ENCODE measurements around the gene RBMS1. TPM values are rescaled to one million over a fixed set of nuclear protein-coding genes. Genes with fewer than 3 reads are reported as not detected.
A peak's percentile ranks its signal among the peaks of the same experiment; 100 is the strongest.

Gene RBMS1
- total RNA-seq, 1 donor from 2014 or later: 67.5 TPM

DNA sequence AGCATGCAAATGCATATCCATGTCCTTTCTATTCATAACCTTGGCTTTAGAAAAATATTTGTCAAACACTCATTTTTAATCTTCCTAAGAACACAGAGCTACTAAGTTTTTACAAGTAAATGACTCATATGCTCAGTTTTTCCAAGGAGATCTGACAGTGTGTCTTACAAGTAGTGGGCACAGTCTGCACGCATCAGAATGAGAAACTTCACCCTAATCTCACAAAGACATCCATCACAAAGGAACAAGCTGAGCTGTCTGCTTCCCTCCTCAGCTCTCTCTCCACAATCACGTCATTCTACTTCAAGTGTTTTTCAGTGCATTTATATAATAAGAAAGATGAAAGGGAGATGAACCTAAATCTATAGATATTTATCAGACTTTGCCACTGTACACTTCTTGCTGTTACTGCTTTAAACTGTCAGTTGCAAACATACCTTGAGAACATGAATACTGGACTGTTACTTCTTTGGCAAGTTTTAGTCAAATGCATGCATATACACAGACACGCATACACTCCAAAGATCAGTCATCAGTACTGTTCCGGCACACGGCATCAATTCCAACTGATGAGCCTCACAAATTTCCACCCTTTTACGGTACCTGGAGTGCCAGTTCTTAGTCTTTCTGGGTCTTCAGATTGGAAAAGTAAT is 75.7 kb downstream of the RBMS1 start:
- DNase-seq (ENCODE audit: low read depth): peak; percentile 63

DNA sequence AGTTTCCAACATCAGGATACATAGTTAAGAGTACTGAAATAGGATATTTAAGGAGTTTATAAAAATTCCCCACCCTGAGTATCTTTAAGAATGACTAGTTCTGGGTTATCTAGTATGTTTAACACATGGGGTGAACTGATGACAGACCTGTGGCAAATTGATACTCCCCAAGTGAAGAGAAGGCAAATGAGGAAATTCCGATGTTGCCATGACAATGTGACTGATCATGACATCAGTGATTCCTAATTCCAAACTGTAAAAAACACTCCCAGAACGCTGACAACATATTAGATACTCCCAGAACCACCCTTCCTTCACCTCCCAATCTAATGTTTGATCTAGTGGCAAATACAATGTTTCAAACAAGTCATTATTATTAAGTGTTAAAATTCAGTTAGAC is 77.6 kb downstream of the RBMS1 start:
- DNase-seq (ENCODE audit: low read depth): no peak

DNA sequence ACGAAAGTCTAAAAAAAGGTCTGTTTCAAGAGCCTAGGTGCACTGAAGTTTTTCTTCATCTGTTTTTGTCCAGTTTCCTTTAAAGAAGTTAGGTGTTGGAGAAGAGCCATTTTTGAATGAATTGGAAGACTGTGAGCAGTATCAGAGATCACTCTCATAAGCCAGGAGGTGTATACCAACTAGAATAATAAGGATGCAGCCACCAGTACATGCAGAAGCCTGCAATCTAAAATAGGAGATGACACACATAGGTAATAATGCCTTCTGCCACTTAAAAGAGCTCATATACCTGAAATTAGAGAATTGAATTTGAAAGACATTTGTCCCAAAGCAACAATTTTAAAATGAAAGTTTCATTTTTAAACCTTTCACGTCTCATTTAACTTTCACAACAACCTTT is 81.7 kb downstream of the RBMS1 start:
- DNase-seq (ENCODE audit: low read depth): no peak

DNA sequence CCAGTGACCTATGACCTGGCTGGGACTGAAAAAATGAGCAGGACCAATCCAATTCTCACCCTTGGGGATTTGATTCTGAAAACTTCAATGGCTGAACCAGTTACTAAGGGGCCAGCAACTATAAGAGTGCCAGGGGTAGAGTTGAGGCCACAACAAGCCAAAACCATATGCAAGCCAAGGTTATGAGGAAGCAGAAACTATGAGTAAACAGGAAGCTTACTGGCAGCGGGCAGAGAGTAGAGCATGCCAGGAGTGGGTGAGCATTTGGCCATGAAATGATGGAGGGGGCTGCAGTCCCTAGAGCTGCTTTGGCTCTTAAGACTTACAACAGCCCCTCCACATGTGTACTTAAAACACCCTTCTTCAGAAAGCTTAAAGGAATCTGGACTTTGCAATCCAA is 82.4 kb downstream of the RBMS1 start:
- DNase-seq (ENCODE audit: low read depth): no peak

DNA sequence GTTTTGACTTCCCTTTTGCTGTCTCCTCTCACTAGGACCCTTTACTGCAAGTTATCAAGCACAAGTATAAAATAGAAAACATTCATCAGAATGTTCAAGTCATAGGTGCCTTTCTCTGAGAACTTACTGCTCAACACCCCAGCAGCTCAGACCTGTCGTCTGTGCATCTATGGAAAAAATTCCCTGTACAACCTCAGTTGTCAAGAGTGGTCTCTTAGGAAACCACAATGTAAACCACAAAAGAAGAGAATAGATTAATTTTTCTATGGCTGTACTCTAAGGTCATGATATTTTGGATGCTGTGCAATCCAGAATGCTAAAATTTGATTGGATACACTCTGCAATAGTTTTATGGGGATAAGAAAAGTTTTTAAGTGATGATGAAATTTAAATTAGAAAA is 84.1 kb downstream of the RBMS1 start:
- no peak for DNase-seq (ENCODE audit: low read depth)

DNA sequence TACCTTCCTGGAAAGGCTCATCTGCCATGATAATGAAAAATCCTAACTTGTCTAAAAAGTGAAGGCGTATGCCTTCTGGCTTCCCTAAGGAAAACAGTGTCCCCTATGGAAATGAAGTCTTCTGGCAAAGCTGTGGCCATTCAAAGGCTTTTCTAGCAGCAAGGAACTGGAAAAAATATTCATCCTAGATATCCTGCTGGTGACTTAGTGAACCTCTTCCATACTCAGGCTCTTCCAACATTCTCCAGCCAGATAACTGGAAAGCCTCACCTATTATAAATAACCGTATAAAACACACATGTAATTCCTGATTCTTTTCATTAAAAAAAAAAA is 84.7 kb downstream of the RBMS1 start:
- no peak for DNase-seq (ENCODE audit: low read depth)

DNA sequence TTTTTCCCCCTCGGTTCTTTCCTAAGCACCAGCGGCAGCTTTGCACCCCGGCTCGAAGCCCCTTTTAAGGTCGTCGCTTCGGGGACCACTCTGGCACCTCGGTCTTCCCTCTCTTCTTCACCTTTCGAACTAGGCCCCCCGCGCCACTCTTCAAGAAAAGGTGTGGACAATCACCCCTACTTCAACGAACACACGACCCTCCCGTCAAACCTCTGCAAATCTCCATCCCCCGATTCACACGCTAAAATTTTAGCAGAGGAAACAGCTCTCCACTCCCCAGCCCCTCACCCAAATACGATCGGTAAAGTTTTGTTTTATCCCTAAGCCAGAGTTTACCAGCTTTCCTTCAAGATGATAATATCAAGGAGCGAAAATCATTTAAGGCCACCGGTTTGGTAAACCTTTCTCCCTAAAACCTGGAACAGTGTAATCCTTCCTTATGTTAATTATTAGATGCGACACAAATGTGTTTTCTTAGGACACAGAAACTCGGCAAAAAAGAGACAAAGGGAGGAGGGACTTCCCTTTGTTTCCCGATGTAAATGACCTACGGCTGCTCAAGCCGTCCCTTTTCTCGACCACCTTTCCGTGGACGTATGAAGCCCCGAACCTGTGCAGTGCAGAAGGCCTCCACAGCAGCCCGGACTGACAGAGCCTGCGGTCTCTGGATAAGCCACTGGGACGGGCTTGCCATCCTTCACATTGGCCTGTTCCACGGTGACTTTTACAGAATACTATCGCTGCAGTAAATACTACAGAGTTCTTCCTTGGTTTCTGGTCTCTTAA is 85.2 kb downstream of the RBMS1 start:
- no peak for DNase-seq (ENCODE audit: low read depth)

DNA sequence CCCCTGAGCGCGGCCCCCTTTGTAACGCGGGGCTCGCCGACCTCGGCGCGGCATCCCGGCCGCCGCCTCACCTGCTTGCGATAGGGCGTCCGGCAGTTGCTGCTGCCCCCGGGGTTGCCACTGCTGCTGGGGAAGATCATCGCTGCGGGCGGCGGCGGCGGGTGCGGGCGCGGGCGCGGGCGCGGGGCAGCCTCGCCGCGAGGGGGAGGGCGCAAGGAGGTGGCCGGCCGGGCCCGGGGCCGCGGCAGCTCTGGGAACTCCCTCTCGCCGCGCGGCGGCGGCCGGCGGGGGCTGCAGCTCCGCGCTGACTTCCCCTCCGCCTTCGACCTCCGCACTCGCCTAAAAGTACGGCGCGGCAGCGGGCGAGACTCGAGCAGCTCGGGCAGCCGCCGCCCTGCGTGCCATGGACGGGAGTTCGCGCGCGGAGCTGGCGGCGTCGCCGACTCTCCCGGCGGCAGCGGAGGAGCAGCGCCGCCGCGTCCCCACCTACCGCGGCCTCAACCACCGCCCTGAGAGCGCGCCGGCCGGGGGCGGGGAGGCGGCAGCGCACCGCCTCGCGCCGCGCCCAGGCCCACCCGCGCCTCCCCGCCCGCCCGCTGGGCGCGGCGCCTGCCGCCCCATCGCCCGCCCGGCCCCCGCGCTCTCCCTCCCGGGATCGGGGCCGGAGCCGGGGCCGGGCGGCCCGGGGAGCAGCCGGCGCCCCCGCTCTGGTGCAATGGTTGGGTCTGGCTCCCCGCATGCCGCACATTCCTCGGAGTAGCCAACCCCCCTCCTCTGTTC is 86.0 kb downstream of the RBMS1 start:
- peak; percentile 67 for DNase-seq (ENCODE audit: low read depth)

DNA sequence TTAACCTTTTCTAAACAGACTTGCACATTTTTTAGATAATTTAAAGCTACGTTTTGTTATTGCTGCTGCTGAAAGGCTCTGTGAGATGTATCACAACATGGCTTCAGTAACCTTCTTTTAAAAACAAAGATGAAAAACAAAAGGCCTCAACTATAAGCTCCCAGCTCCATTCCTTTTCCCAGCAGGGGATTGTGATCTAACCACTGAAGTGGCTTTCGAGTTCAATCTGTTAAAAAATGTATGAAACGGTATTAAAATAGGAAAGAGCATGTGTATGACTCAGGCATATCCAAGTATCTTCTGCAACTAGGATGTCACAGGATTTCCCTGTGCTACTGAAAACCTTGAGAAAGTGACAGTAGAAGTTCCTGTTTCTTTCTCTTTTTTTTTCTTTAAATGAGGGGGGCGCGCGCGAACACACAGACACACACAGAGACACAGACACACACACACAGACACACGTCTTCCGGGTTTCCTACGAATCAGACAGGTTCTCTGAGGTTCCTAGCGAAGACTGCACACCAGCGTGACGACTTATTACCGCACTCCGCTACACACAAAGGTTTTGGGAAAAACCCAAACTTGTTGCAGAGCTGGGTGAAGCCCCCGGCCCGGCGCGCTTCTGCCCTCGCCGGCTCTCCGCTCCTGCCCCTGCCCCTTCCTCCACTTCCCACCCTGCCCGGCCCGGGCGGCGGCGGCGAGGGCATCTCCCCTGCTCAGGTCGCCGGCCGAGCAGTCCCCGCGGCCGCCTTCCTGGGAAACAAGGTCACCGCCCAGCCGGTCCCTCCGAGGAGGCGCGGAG is 86.8 kb downstream of the RBMS1 start:
- DNase-seq (ENCODE audit: low read depth): peak; percentile 68

DNA sequence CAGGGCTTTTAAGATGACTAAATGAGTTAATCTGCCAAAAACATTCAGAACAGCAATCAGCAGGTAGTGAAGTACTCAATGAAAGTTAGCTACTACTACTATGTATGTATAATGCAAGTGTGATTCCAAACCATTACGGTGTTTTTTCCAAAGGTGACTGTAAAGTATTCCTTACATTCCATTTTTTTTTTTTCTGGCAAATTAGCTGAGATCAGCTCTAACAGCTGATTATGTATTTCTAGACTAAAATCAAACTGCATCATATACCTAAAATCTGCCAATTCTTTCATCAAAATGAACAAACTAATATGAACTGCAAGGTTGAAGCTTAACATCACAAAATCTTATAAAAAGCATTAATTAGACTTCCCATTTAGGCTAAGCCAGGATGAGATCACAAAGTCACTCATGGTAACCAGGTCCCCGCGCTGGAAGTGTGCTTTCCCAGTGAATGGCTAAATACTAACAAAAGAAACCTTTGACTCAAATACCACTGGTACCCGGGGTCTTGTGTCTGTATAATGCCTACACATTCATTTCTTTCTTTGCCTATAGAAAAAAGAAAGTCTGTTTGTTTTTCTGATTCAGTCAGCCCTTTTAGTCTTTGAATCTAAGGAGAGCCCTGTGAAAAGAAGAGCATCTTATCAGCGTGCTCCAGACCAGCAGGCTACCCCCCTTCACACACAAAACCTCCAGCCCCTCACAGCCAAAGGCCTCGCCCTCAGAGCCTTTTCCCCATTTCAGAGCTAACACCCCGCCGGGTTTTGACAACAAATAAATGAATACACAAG is 88.3 kb downstream of the RBMS1 start:
- DNase-seq (ENCODE audit: low read depth): no peak

DNA sequence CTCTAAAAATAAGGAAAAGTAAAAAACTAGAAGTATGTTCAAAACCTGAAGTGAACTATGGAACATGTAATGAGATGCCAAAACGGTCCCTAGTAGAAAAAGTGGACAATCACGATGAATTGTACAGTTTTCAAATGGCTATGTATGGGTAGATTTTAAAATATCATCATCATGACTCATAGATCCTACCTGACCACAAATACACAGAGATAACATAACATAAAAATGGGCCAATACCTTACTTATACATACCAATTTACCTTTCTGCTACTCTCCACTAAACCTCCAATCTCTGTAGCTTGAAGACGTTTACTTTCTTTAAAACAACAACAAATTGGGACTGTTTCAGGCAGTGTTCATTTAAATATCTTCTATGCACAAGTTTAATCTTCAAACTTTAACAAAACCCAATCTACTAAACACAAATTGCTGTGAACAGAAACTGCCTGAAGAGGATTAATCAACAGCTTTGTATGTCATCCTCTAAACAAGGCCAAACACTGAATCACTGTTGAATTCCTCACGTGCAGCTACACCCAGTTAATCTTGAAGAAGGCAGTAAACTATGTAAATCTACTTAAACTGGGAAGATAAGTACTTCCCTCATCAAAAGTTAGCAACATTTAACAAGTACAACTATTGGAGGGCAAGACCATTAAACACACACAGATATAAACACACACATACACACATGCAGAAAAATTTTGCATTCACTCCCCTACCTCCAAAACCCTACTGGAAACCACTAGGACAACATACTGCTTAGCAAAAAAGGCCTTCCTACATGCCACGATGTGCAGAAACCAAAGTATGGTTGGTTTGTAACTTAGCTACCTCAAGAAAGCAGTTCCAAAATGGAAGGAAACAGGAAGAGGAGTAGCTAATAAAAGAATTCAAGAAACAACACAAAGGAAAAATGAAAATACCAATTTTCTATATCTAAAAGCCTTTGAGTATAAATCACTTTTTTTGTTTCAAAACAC is 90.3 kb downstream of the RBMS1 start:
- DNase-seq (ENCODE audit: low read depth): no peak

DNA sequence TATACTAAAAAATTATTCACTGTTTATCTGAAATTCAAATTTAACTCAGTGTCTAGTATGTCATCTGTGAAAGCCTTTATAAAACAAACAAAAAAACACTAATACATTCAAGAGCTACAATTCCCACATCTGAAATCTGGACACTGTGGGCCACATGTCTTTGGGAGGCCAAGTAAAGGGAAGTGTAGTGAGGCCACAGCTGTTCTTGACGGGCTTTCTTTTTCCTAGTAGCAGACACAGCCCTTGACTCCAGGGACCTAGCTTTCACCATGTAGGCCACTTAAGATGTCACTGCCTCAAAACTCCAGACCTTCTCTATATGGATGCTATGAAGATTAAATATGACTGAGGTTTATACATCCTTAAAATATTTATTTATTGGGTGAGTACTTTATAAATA is 91.1 kb downstream of the RBMS1 start:
- DNase-seq (ENCODE audit: low read depth): peak; percentile 72

DNA sequence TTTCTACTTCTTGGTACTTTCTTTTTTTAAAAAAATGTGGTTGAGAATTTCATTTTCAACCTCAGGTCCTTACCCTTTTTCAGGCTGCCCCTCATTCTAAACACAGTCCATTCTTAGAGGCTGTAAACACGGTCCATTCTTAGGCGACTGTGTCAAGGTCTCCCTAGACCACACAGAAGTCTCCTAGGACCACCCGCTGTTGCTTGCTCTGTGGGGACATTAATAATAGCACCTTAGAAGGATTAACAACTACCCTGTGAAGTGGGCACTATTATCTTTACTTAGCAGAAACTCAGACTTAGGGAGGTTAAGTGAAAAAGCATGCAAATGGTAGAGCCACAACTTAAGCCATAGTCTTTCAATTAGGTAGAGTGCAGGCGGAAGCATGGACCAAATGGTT is 91.7 kb downstream of the RBMS1 start:
- no peak for DNase-seq (ENCODE audit: low read depth)

DNA sequence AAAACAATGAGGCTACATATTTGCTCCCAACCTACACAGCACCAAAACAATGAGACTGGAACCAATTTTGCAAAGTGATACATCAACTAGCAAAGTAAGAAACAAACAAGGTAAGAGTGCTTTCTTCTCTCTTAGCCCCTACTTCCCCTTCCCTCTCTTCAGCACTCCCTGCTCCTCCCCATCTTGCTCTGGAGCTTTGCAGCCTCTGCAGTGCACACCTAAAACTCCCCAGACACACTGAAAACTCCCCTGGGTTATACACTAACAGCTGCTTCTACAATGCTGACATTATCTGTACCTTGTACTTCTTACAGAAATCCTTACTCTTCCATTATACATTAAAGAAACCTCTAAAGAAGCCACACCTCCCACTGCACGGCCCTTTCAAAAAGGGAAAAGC is 93.7 kb downstream of the RBMS1 start:
- DNase-seq (ENCODE audit: low read depth): no peak

DNA sequence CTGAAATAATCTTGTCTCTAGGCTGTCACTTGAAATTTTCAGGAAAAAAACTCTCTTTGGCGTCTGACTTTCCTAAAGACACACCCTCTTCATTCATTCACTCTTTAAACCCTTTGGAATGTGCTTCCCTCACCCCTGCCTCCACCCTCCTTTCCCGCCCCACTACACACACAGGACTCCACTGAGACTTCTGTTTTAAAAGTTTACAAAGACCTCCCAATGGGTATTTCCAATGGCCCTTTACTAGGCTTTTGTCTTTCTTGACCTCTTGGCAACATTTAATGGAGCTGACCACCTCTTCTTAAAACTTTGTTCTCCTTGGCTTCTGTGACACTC is 96.1 kb downstream of the RBMS1 start:
- DNase-seq (ENCODE audit: low read depth): no peak

DNA sequence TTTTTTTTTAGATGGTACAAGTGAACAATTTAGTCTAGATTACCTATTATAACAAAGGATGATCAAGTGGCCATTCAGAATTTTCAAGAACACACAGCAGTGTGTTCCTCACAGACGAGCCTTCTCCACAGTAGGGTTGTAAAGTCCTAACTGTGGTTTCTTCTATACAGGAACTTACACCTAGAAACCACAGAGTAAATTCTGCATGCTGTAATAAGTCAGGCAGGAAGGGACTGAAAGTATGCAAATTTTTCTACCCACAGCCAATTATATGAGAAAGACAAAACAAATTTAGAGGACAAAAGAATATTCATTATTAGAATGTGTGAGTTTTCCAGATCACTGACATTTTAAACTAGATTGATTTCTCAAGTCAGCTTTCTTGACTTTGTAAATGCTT is 99.5 kb downstream of the RBMS1 start:
- DNase-seq (ENCODE audit: low read depth): no peak

DNA sequence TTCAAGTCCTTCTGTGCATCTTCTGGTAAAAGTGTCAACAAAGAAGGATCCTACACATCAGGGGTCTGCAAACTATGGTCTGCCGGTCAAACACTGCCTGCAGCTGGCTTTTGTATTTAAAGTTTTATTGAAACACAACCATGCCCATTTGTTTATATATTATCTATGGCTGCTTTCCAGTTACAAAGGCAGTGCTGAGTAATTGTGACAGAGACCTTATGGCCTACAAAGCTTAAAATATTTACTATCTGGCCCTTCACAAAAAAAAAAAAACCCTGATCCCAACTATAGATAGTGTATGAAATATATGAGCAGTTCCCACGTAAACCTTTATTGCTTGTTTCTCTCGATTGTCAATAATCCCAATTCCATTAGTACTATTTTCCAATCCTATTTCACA is 101.4 kb downstream of the RBMS1 start:
- no peak for DNase-seq (ENCODE audit: low read depth)

DNA sequence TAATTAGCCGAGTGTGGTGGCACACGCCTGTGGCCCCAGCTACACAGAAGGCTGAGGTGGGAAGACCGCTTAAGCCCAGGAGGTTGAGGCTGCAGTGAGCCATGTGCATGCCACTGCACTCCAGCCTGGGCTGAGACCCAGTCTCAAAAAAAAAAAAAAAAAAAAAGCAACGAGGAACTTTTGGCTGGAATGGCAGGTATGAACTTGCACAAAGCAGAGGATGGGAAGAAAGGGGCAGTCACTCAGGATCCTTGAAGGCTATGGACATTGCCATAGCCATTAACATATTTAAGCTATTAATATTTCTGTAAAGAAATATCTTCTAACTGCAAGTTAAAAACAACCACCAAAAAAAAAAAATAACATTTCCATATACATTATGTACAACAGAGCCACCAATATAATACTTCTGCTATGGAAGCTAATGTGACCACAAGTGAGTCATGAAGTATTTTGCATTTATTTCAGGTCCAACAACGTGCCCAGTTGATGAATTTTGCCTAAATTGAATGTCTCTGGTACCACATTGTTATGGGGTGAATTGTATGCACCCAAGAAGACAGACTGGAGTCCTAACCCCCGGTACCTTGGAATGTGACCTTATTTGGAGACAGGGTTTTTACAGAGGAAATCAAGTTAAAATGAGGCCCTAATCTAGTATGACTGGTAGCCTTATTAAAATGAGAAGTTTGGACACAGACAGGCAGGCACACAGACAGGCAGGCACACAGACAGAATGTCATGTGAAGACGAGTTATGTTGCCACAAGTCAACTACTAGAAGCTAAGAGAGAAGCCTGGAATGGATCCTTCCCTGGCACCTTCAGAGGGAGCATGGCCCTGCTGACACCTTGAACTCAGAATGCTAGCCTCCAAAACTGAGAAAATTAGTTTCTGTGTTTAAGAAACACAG is 102.8 kb downstream of the RBMS1 start:
- no peak for DNase-seq (ENCODE audit: low read depth)

DNA sequence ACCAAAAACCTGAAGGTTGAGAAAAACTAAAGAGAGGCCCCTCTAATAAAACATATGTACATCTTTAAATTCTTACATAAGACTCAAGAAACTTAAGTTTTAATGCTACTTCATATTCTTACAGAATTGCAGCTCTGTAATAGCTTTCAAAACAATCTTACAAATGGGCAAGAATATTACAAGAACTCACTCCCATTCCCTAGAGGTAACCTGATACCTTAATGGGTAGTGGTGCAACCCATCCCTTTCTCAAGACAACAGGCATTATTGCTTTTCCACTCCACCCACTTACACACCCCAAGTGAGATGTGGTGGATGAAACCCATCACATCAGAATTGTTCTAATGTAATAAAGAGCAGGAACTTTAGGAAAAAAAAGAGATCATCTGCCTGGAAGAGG is 103.7 kb downstream of the RBMS1 start:
- no peak for DNase-seq (ENCODE audit: low read depth)

All from myocyte (in vitro differentiated cells).